GM18868 (cell line): ENCODE measurements around the gene MAD2L1BP.

ENCODE experiments used
- ATAC-seq: cut with Tn5 transposase; IDR thresholded peaks from one replicate; pipeline ENCODE4 v1.9.1; 2021; ENCODE audit warnings: mild to moderate bottlenecking, moderate library complexity; ENCODE audit not compliant: unreplicated experiment

The MAD2L1BP gene

GRCh38 chr6:43680308-43681200 is 44.9 kb downstream of the MAD2L1BP start:
- ATAC-seq, result no peak

- no peak for ATAC-seq
Observed at GRCh38 chr6:43681303-43681702, 45.7 kb downstream of the MAD2L1BP start.

GRCh38 chr6:43682724-43683429 is 47.2 kb downstream of the MAD2L1BP start:
- no peak for ATAC-seq

GRCh38 chr6:43683708-43684455 is 48.2 kb downstream of the MAD2L1BP start:
- peak; percentile 52 for ATAC-seq

GRCh38 chr6:43687079-43687436 is 51.4 kb downstream of the MAD2L1BP start:
- no peak for ATAC-seq

- peak; percentile 89 for ATAC-seq
Observed at GRCh38 chr6:43687437-43688347, 52.1 kb downstream of the MAD2L1BP start, which contains the start of gene MRPS18A. Gene MRPS18A, minus strand, starts transcription at chr6:43687791. Its CDS starts 12 bp downstream, at chr6:43687779.

- ATAC-seq, result no peak
Observed at GRCh38 chr6:43689421-43689820, 53.8 kb downstream of the MAD2L1BP start.
